Measurements from ENCODE around the gene H2BK1. TPM values are rescaled to one million over a fixed set of nuclear protein-coding genes. Genes with fewer than 3 reads are reported as not detected.

The H2BK1 gene
- total RNA-seq, 2 experiments from 2014 or later = not detected

DNA sequence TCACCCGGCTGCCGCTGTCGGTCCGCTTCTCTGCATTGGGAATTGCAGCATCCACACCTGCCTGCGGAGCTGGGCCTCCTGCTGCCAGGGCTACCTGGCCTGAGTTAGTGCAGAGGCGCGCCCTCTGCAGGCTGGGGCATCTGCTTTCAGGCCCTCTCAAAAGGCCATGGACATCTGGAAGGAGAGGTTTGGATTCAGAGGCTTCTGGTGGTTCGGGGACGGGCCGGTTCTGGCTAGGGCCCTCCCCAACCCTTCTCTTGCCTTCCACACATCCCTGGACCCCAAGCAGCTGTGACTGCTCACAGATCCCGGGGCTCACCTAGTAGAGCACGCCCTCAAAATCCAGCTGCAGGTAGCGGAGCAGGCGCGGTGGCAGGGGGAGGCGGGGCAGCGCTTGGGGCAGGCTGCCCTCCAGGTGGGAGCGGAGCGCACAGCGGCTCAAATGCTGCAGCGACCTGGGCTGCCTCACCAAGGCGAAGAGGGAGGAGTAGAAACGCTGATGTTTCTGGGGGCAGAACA, 34.4 kb downstream of the H2BK1 start:
- intact Hi-C loops (cut with DNase I, micrococcal nuclease) = loop anchor here in 1 of 2 experiments (10.0 kb wide), 1 partner anchor 891 kb away; no protein-coding TSS in a partner anchor
- Mint-ChIP-seq H3K4me1 (ENCODE audit: low read depth) (no peaks in the 10 kb centered on the region), H3K27ac (no peak overlapping the region), H3K9me3 (no peaks in the 10 kb centered on the region), H3K27me3 (peaks cover 46% of the 10 kb centered on the region), H3K36me3 (ENCODE audit: low read depth) (no peaks in the 10 kb centered on the region), H3K4me3 (no peak overlapping the region)
- no peak overlapping the region for H3K4me3 ChIP-seq (ENCODE audit: low read length)
- DNase-seq (peak in 2 of 14 experiments; percentile 14 to 29), ATAC-seq (ENCODE audit: poor library complexity) (no peak)
- TF ChIP-seq, protein P1, sequence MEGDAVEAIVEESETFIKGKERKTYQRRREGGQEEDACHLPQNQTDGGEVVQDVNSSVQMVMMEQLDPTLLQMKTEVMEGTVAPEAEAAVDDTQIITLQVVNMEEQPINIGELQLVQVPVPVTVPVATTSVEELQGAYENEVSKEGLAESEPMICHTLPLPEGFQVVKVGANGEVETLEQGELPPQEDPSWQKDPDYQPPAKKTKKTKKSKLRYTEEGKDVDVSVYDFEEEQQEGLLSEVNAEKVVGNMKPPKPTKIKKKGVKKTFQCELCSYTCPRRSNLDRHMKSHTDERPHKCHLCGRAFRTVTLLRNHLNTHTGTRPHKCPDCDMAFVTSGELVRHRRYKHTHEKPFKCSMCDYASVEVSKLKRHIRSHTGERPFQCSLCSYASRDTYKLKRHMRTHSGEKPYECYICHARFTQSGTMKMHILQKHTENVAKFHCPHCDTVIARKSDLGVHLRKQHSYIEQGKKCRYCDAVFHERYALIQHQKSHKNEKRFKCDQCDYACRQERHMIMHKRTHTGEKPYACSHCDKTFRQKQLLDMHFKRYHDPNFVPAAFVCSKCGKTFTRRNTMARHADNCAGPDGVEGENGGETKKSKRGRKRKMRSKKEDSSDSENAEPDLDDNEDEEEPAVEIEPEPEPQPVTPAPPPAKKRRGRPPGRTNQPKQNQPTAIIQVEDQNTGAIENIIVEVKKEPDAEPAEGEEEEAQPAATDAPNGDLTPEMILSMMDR (IDR thresholded peaks at IDR 0.05) = no peak
- POLR2A ChIA-PET = no interaction called here
- peaks cover 2 to 5% of the 10 kb centered on the region in 2 experiments for H3K27me3 ChIP-seq (ENCODE audit: control insufficient read depth in 1 of 2, insufficient read depth in 2 of 2, low read length in 2 of 2)
- CTCF ChIA-PET = no interaction called here
- peaks cover 0 to 16% of the 10 kb centered on the region in 2 experiments for H3K9me3 ChIP-seq (ENCODE audit: control insufficient read depth in 1 of 2, insufficient read depth in 1 of 2, low read length in 2 of 2)
- peaks cover 15% of the 10 kb centered on the region for H3K4me1 ChIP-seq (ENCODE audit: insufficient read depth, low read length)
- H3K36me3 ChIP-seq (ENCODE audit: insufficient read depth, low read length) = no peaks in the 10 kb centered on the region
- H3K27ac ChIP-seq (ENCODE audit: low read depth in 1 of 2, low read length in 2 of 2) = no peak overlapping the region

DNA sequence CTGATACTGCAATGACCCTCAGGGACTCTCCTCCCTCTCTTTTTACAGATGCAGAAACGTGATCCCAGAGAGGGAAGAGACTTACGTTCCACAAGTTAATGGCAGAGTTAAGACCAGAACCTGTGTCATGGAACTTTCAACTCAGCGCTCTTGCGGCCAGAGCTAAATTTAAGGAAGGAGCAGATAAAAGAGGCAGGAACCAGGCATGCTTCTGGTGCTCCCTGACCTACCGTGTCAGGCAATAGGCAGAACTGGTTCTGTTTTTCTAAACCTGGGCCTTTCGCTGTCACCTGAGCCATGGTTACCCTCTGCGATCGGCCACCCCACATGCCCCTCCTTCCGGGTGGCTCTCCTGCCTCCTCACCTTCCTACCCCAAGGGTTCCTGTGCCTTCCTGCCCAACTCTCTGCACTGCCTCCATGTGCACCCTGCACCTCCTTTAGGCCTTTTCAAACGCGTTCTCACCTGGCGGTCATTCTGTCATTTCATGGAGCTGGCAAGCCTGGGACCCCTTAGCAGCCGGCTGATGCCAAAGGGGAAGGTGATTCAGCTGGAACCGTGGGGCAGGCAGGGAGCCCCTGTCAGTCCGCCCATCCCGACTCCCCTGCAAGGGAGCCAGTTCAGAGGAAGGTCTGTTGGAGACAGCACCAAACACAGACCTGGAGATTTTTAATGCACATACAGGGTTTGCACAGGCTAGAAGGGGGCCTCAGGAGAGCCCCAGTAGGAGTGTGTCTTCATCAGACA, 35.1 kb downstream of the H2BK1 start:
- Histone ChIP-seq H3K27me3 (ENCODE audit: control insufficient read depth in 1 of 2, insufficient read depth in 2 of 2, low read length in 2 of 2) (peaks cover 3 to 5% of the 10 kb centered on the region in 2 experiments), H3K27ac (ENCODE audit: low read depth in 1 of 2, low read length in 2 of 2) (no peak overlapping the region), H3K4me3 (ENCODE audit: low read length) (no peak overlapping the region), H3K4me1 (ENCODE audit: insufficient read depth, low read length) (peaks cover 15% of the 10 kb centered on the region), H3K36me3 (ENCODE audit: insufficient read depth, low read length) (no peaks in the 10 kb centered on the region), H3K9me3 (ENCODE audit: control insufficient read depth in 1 of 2, insufficient read depth in 1 of 2, low read length in 2 of 2) (peaks cover 0 to 16% of the 10 kb centered on the region in 2 experiments)
- ChIA-PET POLR2A (no interaction called here), CTCF (no interaction called here)
- intact Hi-C loops (cut with DNase I, micrococcal nuclease) = loop anchor here in 1 of 2 experiments (10.0 kb wide), 1 partner anchor 890 kb away; no protein-coding TSS in a partner anchor
- no peak overlapping the region for H3K27ac Mint-ChIP-seq
- peaks cover 46% of the 10 kb centered on the region for H3K27me3 Mint-ChIP-seq
- no peak overlapping the region for H3K4me3 Mint-ChIP-seq
- no peak for ATAC-seq (ENCODE audit: poor library complexity)
- H3K4me1 Mint-ChIP-seq (ENCODE audit: low read depth) = no peaks in the 10 kb centered on the region
- H3K36me3 Mint-ChIP-seq (ENCODE audit: low read depth) = no peaks in the 10 kb centered on the region
- TF ChIP-seq, protein P1 (IDR thresholded peaks at IDR 0.05) = no peak
- no peak for DNase-seq
- H3K9me3 Mint-ChIP-seq = no peaks in the 10 kb centered on the region

DNA sequence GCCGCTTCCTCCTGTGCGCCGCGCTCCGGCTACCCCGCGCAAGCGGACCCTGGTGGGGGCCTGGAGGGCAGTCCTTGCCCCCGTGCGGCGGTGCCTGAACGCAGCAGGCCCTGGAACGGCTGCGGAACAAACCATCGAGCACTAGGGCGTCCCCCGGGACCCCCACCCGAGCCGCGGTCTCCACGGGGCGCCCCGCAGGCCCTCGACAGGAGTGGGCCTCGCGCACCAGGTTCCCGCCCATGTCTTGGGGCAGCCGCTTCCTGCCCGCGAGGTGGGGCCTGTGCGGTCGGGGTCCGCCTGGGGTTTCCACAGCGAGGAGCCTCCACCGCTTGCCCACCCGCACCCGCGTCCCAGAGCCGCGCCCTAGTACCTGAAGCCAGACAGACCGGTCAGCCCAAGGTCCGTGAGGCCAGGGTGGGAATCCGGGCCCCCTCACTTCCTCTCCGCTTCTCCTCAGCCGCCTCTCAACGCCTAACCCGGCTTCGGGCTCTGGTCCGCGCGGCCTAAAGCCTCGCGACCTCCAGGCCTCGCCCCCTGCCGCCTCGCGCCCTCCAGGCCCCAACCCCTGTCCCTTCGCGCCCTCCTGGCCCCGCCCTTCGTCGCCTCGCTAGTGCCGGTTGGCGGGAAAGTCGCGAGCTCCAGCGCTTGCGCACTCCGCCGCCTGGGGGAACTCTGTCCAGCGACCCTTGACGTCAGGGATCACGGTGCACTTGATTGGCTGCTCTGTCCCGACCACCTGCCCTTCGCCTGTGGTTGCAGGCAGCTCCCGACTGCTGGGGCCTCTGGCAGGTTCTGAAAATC, 35.8 kb downstream of the H2BK1 start:
- TF ChIP-seq, protein P1 (IDR thresholded peaks at IDR 0.05) = no peak
- Histone ChIP-seq H3K4me1 (ENCODE audit: insufficient read depth, low read length) (peaks cover 15% of the 10 kb centered on the region), H3K4me3 (ENCODE audit: low read length) (no peak overlapping the region), H3K9me3 (ENCODE audit: control insufficient read depth in 1 of 2, insufficient read depth in 1 of 2, low read length in 2 of 2) (peaks cover 0 to 16% of the 10 kb centered on the region in 2 experiments), H3K27ac (ENCODE audit: low read depth in 1 of 2, low read length in 2 of 2) (no peak overlapping the region), H3K36me3 (ENCODE audit: insufficient read depth, low read length) (no peaks in the 10 kb centered on the region), H3K27me3 (ENCODE audit: control insufficient read depth in 1 of 2, insufficient read depth in 2 of 2, low read length in 2 of 2) (peaks cover 5 to 6% of the 10 kb centered on the region in 2 experiments)
- no peaks in the 10 kb centered on the region for H3K4me1 Mint-ChIP-seq (ENCODE audit: low read depth)
- ATAC-seq (ENCODE audit: poor library complexity) (no peak), DNase-seq (peak in 6 of 14 experiments; percentile 11 to 71 (median 30))
- no peak overlapping the region for H3K4me3 Mint-ChIP-seq
- H3K9me3 Mint-ChIP-seq = no peaks in the 10 kb centered on the region
- H3K36me3 Mint-ChIP-seq (ENCODE audit: low read depth) = no peaks in the 10 kb centered on the region
- intact Hi-C loops (cut with DNase I, micrococcal nuclease) = loop anchor here in 1 of 2 experiments (10.0 kb wide), 1 partner anchor 890 kb away; no protein-coding TSS in a partner anchor
- POLR2A ChIA-PET = no interaction called here
- CTCF ChIA-PET = no interaction called here
- H3K27me3 Mint-ChIP-seq = peaks cover 54% of the 10 kb centered on the region
- H3K27ac Mint-ChIP-seq = no peak overlapping the region

All from CD4-positive, alpha-beta T cell (primary cell).